ENCODE measurements around the gene EPS8L2. TPM values are rescaled to one million over a fixed set of nuclear protein-coding genes. Genes with fewer than 3 reads are reported as not detected.
A peak's percentile ranks its signal among the peaks of the same experiment; 100 is the strongest.

EPS8L2 gene
- total and polyA plus RNA-seq, 9 of the 15 experiments (the other 6 are each of a cell fraction or from before 2014, with no cell fraction given) = 0.75 to 17.0 (median 3.7) TPM

GRCh38 chr11:695288-695537 is 10.8 kb upstream of the EPS8L2 start (continued):
- 0 out of 2 replicates have a peak, but pooled peaks have one; percentile 12 for TF ChIP-seq FOXP1 (CRISPR knock-in tag; IDR thresholded peaks at IDR 0.05)
- TF ChIP-seq XRCC3 (IDR thresholded peaks at IDR 0.05) = no peak
- no peak for TF ChIP-seq HCFC1 (IDR thresholded peaks at IDR 0.05; ENCODE audit: low read depth, low read length)
- TF ChIP-seq E2F3 (CRISPR knock-in tag; IDR thresholded peaks at IDR 0.05) = peak; percentile 46; the same call in 1 of the 2 replicates
- no peak for TF ChIP-seq FOXJ2 (tag; IDR thresholded peaks at IDR 0.05)

- BruUV-seq (replicated peaks) = TSS peak; percentile 82
- POLR2A ChIA-PET = interaction anchor here (0.6 to 4.0 kb wide), 18 partner anchors 8 to 160 kb away, joined by 3 to 25 read pairs (median 4); no protein-coding TSS in a partner anchor
- Histone ChIP-seq H3K4me1 (replicated peaks in 1 of 2; ENCODE audit: control insufficient read depth in 2 of 2, insufficient read depth in 2 of 2, low read length in 2 of 2) (peaks cover 37 to 67% of the 10 kb centered on the region in 2 experiments), H2AFZ (ENCODE audit: low read depth, low read length) (peak within 1 kb of the TSS; percentile 94), H3K4me2 (ENCODE audit: insufficient read depth, low read length) (peak within 1 kb of the TSS; percentile 91), H3K9me3 (replicated peaks; ENCODE audit: control insufficient read depth, insufficient read depth, low read depth, low read length) (no peaks in the 10 kb centered on the region), H3K9ac (ENCODE audit: insufficient read depth in 1 of 2, low read depth in 2 of 2, low read length in 2 of 2) (peak within 1 kb of the TSS; percentile 92 to 96), H3K27me3 (ENCODE audit: control insufficient read depth in 2 of 2, insufficient read depth in 2 of 2, low read length in 2 of 2) (no peaks in the 10 kb centered on the region), H3K36me3 (ENCODE audit: control insufficient read depth, insufficient read depth, low read length) (peaks cover 9% of the 10 kb centered on the region; the same call in 2 of the 3 replicates), H3K9me1 (ENCODE audit: control insufficient read depth, insufficient read depth, low read length) (peaks cover 4% of the 10 kb centered on the region), H3K27ac (ENCODE audit: extremely low read depth, low read depth, low read length) (peak within 1 kb of the TSS; percentile 96), H3K79me2 (ENCODE audit: control insufficient read depth, insufficient read depth, low read length) (peaks cover 64% of the 10 kb centered on the region), H3K4me3 (peak within 1 kb of the TSS; percentile 98), H4K20me1 (replicated peaks; ENCODE audit: control insufficient read depth, insufficient read depth, low read length) (peaks cover 6% of the 10 kb centered on the region)
- DNase-seq (ENCODE audit: extremely low read depth in 1 of 4, low spot score in 3 of 4) = peak; percentile 69 to 98 (median 82)
- ATAC-seq = peak; percentile 88
- WGBS (ENCODE audit: insufficient coverage, low coverage, missing lambda C conversion rate) = under 1% methylated on average over 44 of the region's 101 CpGs
- in situ Hi-C loops (cut with MboI) = no loop called here
- intact Hi-C loops (cut with micrococcal nuclease) = loop anchor here (2.0 to 10.0 kb wide), 2 partner anchors 27 to 141 kb away; no protein-coding TSS in a partner anchor
- FAIRE-seq = no peak
- CTCF ChIA-PET (ENCODE audit: low intra/inter-chr PET ratio) = interaction anchor here (1.9 to 2.3 kb wide), 2 partner anchors 27 to 32 kb away, joined by 8 to 10 read pairs; no protein-coding TSS in a partner anchor
- TF ChIP-seq ZNF143 (CRISPR knock-in tag; IDR thresholded peaks at IDR 0.05) (peak; percentile 73), TAF1 (IDR thresholded peaks at IDR 0.05; ENCODE audit: control insufficient read depth, extremely low read depth, insufficient read depth, low read length, severe bottlenecking) (peak; percentile 89), ZBTB11 (CRISPR knock-in tag; IDR thresholded peaks at IDR 0.05) (peak in 1 of 3 experiments; percentile 71; a peak in 2 of 6 replicates), HMG20B (CRISPR knock-in tag; IDR thresholded peaks at IDR 0.05) (no peak), NKRF (IDR thresholded peaks at IDR 0.05; ENCODE audit: borderline replicate concordance) (no peak; the same call in 1 of the 2 replicates), BRF1 (IDR thresholded peaks at IDR 0.05; ENCODE audit: borderline replicate concordance, extremely low read depth, insufficient read length) (no peak), ATF3 (IDR thresholded peaks at IDR 0.05) (no peak), ATF3 (CRISPR knock-in tag; conservative IDR thresholded peaks at IDR 0.05) (no peak)
These were observed 10.3 kb upstream of the EPS8L2 start, which contains the start of gene TMEM80 for GRCh38 chr11:695538-696248. TMEM80 (plus strand) TSS chr11:695816; CDS start chr11:695828, 12 bp downstream.
